GM19099 (cell line): Measurements from ENCODE around the gene PRCD.

Source experiments
- POLR2A ChIP-seq: IDR thresholded peaks from 3 replicates; pipeline ENCODE4 v1.6.1; 2011; ENCODE audit warnings: low read depth; ENCODE audit not compliant: insufficient read length; ENCODE audit errors: extremely low read depth

PRCD gene

DNA sequence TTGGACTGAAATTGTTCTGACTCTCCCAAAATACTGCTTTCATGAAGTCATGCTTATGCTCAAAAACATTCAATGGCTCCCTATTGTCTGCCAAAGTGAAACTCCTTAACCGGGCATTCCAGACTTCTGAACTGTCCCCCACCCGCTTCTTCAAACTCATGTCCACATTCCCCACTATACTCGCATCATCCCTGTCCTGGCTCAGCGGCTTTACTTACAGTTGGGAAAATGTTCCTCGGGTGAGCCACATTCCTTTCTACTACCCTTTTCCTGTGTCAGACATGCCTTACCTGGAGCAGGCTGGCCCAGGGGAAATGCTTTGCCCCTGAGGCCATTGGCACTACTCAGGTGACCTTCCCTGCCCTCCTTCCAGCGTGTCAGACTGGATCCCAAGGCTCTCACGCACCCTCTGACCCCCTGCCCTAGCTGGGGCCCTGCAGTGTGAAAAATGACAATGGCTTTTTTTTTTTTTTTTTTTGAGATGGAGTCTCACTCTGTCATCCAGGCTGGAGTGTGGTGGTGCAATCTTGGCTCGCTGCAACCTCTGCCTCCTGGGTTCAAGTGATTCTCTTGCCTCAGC is 7.7 kb upstream of the PRCD start:
- TF ChIP-seq POLR2A = no peak

DNA sequence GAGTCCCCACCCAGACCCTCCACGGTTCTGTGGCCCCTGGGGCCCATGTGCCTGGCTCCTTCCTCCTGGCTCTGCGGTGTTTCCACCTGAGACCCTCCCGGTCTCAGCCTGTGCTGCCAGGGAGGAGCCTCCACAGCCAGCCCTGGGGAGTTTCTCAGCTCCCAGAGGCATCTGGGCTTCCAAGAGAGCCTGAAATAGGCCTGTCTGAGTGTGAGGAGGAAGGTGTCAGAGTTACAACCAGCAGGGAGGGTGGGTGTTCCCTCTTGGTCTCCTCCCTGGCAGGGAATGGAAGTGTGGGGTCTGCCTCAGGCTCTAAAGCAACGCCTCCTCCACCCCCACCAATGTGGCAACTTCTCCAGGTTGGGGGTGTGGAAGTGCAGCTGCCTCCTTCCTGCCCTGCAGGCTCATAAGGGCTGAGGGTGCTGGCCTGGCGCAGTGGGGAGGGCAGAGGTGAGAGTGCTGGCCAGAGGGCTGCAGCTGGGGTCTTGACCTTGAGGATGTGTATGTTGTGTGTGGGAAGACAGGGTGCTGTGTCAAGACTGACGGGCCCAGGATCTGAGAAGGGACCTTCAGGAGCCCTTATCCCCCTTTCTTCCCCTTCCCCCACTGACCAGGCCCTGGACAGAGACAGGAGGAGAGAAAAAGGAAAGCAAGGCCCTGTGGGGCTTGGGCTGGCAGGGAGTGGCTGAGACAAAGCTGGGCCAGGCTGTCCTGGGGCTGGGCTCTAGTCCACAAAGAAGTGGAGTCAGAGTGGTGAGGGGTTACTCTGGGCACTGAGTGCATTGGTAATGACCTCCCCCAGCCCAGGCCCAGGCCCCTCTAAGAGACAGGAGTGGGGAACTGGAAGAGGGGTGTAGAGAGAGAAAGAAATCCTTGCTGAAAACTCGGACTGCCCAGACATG is 4.8 kb upstream of the PRCD start:
- no peak for TF ChIP-seq POLR2A

DNA sequence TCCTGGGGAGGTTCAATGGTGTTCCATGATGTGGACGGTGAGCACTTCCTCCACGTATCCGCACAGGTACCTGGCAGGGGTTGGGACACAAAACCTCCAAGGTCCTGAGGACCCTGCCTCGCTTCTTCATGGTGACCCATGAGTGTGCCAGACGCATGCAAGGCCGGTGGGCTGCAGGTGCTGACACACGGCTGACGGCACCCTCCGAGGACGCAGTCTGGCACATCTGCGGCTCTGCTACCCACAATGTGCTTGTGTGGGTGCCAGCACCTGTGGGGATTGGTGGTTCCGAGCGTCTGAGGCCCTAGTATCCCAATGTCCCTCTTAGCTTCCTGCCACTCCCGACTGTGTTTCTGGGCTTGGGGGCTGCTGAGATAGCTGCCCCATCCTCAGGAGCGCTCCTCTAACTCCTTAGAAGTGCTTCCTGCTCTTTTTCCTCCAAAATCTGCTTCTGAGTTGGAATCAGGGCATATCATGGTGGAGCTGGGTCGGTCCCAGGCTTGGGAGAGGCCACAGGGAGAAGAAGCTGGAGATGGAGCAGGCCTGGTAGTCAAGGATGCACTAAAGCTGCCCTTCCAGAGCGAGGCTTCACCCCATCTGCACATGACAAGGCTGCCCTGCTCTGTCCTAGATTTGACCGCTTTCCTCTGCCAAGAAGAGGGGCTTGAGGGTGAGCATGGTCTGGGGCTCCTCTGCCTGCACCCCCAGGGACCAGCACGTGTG is 3.9 kb upstream of the PRCD start:
- TF ChIP-seq POLR2A = no peak

DNA sequence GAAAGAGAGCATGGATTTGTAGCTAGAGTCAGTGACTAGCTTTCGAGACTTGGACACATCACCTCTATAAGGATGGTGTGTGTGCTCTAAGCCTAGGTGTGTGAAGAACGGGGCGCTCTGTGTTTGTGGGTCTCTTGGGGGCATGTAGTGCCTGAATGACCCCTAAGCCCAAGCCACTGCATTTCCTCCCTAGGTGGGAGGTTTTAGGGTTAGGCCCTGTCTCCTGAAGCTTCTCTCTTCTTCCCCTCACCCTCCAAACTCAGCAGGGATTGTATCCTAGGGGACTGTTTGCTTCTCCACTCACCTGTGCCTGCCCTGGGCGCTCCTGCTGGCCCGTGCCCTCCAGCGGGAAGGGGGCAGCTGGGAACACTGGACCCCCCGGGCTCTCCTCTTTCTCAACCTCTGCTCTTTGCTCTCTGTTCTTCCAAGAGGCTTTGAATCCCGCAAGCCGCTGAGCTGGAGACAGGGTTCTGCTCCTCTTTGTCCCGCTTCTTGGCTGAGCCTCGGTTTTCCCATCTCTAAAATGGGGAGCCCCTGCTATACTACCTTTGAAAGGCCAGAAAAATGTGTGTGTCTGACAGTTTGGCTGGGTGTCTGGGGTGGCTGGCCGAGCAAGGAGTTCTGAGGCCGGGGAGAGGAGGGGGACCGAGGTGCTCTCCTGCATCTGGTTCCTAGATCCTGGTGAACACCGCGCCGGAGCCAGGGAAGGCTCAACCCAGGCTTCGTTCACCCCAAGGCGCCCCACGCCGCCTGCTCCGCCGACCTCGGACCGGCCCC is 3.1 kb upstream of the PRCD start:
- no peak for TF ChIP-seq POLR2A

DNA sequence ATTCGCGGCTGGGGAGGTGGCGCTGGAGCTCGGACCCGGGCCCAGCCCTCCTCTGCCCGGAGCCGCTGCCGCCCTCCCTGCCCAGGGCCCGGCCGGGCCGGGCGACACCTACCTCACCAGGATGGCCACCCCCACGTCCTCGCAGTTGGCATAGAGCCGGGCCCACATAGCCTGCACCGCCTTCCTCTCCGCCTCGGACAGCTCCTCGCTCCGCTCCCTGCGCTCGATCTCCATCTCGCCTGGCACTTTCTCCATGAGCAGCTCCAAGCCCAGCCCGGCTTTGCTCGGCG is 2.6 kb upstream of the PRCD start:
- no peak for TF ChIP-seq POLR2A

DNA sequence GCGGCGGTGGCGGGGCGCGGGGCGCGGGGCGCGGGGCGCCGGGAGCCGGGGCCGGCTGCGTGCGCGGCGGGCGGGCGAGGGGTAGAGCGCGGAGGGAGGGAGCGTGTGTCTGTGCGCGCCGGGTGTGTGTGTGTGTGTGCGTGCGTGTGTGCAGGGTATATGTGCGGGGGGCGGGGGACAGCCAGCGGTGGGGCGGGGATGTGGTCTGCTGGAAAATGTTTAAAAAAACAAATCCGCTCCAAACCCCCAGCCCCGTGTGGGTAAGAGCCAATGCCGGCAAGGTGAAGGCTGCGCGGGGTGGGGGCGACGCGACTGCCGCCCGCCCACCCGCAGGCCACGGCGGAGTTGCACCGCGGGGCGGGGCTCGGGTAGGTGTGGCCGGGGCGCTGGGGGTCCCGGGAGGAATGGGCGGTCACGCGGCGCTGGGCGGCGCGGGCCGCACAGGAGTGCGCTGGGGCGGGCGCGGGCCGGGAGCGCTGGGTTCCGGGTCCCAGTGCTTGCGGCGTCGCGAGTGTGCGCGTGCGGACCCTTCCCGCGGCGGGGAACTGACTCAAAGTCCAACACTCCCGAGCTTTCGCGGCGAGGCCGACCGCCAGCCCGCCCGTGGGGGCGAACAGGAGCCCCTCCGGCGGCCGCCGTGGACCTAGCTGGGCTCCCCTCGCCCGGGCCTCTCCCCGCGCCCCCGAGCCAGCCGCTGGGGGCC is 2.1 kb upstream of the PRCD start, which contains the start of gene CYGB:
TSS of gene CYGB (minus strand) at position 132 of the 703 bp plus-strand sequence. CDS start 167 bp downstream, outside the sequence.
- TF ChIP-seq POLR2A = no peak

DNA sequence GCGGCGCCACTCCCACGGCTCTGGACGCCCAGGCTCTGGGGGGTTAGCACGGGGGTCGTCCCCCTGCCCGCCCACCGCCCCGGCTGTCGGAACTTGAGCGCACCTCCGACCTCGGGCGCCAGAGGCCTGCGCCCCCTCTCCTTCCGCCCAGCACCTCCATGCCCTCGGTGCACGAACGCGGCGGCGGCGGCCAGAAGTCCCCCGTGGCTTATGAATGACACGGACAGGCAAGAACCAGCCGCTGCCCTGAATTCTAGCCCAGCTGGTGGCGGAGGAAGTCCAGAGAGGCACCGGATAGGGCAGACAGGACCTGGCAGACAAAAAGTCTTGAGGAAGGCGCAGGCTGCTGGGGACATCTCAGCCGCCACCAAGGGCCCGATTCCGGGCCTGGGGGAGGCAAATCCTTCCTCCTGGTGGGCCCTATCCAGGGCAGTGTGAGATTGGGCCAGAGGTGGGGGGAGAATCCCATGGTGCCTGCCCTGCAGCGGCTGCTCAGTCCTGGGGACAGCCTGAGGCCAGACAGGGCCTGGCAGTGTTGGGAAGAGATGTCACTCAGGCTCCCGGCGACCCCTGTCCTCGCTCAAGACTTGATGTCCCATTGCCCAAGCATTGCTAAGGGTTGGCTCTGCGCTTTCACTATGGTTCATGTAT is 1.4 kb upstream of the PRCD start:
- no peak for TF ChIP-seq POLR2A

DNA sequence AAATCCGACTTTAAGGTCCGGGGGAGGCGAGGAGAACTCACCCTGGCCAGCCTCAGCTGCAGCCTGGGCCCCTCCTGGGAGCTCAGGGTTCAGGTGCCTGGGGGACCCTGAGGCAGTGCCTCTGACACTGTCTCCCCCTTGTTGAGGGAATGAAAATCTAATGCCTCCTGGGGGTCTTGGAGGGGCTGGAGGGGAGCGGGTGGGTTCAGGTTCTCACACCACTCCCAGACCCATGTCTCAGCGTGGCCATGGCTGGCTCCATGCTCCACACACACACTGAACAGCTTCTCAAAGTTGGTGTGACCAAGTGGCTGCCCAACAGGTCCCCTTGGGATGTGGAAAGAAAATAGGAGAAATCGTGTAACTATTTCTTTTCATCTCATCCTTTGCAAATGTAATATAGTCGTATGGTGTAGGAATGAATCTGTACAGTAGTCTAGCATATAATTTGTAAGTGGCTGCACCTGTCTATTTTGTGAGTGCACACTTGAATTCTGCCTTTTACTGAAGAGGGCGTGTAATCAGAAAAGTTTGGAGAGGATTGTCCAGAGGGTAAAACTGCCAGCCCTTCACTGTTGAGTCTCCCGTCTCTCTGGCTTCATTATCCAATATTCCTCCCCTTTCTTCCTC is 788 bp upstream of the PRCD start:
- no peak for TF ChIP-seq POLR2A

DNA sequence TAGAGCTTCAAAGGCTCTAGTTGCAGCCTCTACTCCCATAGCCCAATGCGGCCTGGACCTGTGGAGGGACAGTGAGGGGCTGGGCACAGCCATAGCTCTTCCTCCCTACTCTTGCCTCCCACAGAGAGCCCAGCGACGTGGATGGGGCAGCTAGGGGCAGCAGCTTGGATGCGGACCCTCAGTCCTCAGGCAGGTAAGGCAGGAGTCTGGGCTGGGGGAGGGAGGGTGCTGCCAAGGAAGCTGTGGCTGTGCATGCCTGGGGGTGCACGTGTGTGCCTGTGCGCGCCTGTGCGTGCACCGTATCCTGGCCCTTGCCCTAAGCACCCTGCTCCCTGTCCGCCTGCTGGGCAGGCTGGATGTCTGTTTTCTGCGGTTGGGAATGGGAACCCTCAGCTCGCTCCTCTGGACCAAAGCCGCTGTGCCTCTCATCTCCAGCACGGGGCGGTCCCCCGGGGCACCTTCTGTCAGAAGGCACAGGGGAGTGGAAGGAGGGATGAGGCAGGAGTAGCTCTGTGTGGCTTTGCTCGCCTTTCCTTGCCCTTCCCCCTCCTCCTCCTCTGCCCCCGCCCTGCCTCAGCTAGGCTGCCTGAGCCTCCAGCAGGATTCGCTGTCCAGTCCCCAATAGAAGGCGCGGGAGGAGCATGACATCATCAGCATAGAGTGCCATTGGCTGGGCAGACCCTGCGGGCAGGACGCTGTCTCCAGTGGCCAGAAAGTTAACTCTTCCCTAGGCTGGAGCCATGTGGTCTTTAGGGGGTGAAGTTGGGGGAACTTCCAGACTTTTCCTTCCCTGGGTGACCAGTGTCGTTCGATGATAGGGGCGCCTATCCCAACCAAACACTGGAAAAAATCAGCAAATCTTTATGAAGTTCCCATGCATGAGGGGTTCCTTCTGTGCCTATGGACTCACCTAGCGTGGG is 797 bp downstream of the PRCD start:
- no peak for TF ChIP-seq POLR2A

DNA sequence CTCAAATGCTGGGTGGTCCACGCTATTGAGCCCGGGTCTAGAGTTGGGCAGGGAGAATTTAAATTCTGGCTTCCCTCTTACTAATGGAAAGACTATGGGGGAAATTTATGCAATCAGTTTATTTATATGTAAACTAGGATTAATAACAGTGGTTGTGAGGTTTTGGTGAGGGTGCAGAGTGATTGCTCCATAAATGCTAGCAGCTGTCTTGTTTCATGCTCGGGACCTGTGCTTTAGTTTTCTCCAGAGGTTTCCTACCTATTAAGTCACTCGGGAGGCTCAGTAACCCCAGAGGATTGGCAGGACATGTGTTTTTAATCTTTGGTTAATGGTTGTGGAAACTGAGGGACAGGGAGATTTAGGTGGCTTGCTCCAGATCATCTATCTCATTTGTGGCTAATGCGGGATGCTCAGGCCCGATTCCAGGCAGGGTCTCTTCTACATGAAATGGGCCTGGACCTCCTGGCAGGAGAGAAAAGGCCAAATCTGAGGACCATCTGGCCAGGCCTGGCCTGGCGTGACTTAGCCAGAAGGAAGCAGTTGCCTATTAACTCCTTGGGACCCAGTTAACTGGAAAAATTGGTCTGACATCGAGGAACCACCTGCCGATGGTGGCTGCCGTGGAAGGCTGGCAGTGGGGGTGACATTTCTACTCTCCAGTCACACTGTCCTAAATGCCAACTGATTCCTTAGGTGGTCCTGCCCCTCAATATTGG is 2.1 kb downstream of the PRCD start:
- TF ChIP-seq POLR2A = no peak

DNA sequence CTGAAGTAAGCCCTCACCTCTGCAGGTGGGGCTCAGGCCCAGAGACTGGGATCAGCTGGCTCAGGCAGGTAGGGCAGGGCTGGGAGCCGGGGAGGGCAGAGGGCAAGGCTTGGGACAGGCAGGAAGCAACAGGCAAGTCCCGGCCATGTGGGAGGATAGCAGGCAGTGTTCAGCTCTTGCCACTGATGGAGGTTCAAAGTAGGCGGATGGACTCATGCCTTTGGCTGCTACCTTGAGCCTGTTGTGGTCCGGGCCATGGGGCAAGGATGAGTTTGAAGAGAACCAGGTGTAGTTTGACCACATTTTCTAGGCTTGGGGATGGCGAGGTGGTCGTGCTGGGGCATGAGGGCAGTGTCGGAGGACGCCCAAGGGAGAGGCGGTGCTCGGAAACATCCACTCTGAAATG is 2.7 kb downstream of the PRCD start:
- no peak for TF ChIP-seq POLR2A

DNA sequence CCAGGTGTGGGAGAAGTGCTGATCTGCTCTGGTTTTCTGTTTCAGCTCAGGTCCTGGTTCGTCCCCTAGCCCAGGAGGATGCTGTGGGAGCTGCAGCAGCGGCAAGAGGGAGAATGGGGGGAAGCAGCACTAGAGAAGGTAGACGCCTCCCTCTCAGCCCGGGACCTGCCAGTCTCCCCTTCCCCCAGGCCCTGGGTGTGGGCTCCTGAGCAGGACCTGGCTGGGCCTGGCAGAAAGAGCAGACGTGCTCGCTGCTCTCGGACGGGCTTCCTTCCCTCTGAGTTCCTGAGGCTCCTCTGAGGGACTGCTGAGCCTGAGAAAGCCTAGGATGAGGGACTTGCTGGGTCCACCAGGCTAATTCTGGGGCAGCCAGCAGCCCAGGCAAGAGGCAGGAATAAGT is 3.1 kb downstream of the PRCD start:
- no peak for TF ChIP-seq POLR2A
